ENCODE measurements around the gene PPP2R3A.

PPP2R3A gene

DNA sequence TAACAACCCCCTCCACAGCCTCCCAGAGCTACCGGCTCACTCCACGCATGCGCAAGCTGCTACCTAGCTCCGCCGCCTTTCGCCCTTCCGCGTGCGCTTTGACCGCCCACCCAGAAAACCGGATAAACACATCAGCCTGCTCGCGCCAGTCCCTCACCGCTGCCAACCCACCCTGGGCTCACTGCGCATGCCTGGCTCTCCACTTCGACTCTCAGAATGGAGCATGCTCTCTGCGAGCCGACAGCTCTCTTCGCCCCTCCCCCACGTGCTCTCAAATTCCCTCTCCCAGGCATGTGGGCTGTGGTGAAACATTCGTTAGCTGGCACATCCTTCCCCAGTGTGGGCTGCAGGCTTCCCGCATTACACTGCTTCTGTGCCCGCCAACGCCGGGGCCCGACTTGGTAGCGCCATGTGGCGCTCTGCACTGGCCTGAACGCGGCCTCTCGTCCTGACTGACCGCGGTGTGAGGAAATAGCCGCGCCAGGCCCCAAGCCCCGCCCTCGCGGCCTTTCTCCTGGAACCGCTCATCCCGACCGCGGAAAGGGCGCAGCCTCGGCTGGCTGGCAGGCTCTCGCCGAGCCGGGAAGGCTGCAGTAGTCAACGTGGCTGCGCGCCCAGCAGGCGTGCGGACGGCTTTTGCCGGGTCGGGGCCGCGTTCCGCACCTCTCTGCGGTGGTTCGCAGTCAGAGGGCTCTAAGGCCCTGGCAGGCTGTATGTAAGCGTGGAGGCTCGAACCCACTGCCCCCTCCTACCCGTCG lies 231.1 kb downstream of the PPP2R3A start:
- DNase-seq = peak; percentile 99

- DNase-seq = peak; percentile 28
Measured at GRCh38 chr3:136197159-136197793, 231.7 kb downstream of the PPP2R3A start.

All from GF-D8 (cell line).